T-cell (primary cell): ENCODE data around the gene APOC3. TPM values are rescaled to one million over a fixed set of nuclear protein-coding genes. Genes with fewer than 3 reads are reported as not detected.
"Not testable (repeated sequence)": the region's sequence is repeated elsewhere in the genome, so short reads cannot be mapped to it uniquely, and the experiment has no call there.

Experiments
- ATAC-seq, 4 experiments: fragments of 200-7000 bp in 3 of 4; fragments of 150-1000 bp in 1 of 4; cut with Tn5 transposase; replicated peaks in 1 of 4; 1 replicate in 3 of 4; 2 replicates in 1 of 4; pipeline ENCODE4 v1.10.0; 2021; ENCODE audit warnings: moderate library complexity in 3 of 4, mild to moderate bottlenecking in 2 of 4, moderate number of reproducible peaks in 1 of 4
- CTCF ChIA-PET, 2 donors: fragments of 300-600 bp; sonication (Branson Sonifier 250); formaldehyde crosslinking; loops; one replicate each; lab custom pipeline; 2022; ENCODE audit warnings: antibody characterized with exemption in 2 of 2; lab: Charles Lee
- POLR2A ChIA-PET, 2 donors: fragments of 300-600 bp; sonication (Branson Sonifier 250); formaldehyde crosslinking; loops; one replicate each; lab custom pipeline; 2022; ENCODE audit warnings: antibody characterized with exemption in 2 of 2; lab: Charles Lee
- DNase-seq, 35 experiments: peaks; one replicate each; pipeline versions ENCODE4 v3.0.0 to v3.0.0-alpha.2; 2013 to 2023
- H3K27ac ChIP-seq: one replicate; pipeline ENCODE4 v1.5.1; 2013; ENCODE audit warnings: low read length
- H3K27me3 ChIP-seq, 2 experiments: replicated peaks in 1 of 2; 1 replicate in 1 of 2; 2 replicates in 1 of 2; pipeline versions ENCODE4 v1.6.1 to v1.7.0; 2013; ENCODE audit warnings: low read length in 1 of 2, mixed read lengths in 1 of 2; ENCODE audit not compliant: control insufficient read depth in 2 of 2, insufficient read depth in 2 of 2; ENCODE audit errors: extremely low read depth in 1 of 2
- H3K36me3 ChIP-seq, 2 donors: 1 replicate in 1 of 2; 2 replicates in 1 of 2; pipeline versions ENCODE4 v1.6.1 to v1.7.0; 2013; ENCODE audit warnings: low read length in 1 of 2; ENCODE audit not compliant: control insufficient read depth in 2 of 2, insufficient read depth in 1 of 2; ENCODE audit errors: extremely low read depth in 1 of 2
- H3K4me1 ChIP-seq, 2 experiments: 1 replicate in 1 of 2; 2 replicates in 1 of 2; pipeline versions ENCODE4 v1.6.1 to v1.7.0; 2013; ENCODE audit warnings: low read length in 2 of 2, mixed read lengths in 1 of 2; ENCODE audit not compliant: insufficient read depth in 2 of 2, control insufficient read depth in 1 of 2; ENCODE audit errors: extremely low read depth in 1 of 2
- H3K4me3 ChIP-seq, 2 donors: 1 replicate in 1 of 2; 2 replicates in 1 of 2; pipeline versions ENCODE4 v1.5.1 to v1.7.0; 2013; ENCODE audit warnings: mild to moderate bottlenecking in 2 of 2, low read length in 1 of 2, moderate library complexity in 1 of 2; ENCODE audit not compliant: control insufficient read depth in 1 of 2; ENCODE audit errors: extremely low read depth in 1 of 2
- H3K9me3 ChIP-seq: 2 replicates; pipeline ENCODE4 v1.7.0; 2013
- H3K27ac Mint-ChIP-seq, 2 donors: one replicate each; pipeline ENCODE4 v1.8.0; 2020 to 2021; ENCODE audit warnings: mild to moderate bottlenecking in 2 of 2, mixed read lengths in 2 of 2
- H3K27me3 Mint-ChIP-seq, 2 donors: one replicate each; pipeline ENCODE4 v1.8.0; 2021 to 2022; ENCODE audit warnings: mixed read lengths in 2 of 2
- H3K36me3 Mint-ChIP-seq: one replicate; pipeline ENCODE4 v1.8.0; 2021; ENCODE audit warnings: mixed read lengths
- H3K4me1 Mint-ChIP-seq, 3 donors: one replicate each; pipeline ENCODE4 v1.8.0; 2020 to 2022; ENCODE audit warnings: mixed read lengths in 3 of 3, mild to moderate bottlenecking in 1 of 3
- H3K4me3 Mint-ChIP-seq, 3 donors: one replicate each; pipeline ENCODE4 v1.8.0; 2020 to 2022; ENCODE audit warnings: mild to moderate bottlenecking in 3 of 3, mixed read lengths in 3 of 3, moderate library complexity in 3 of 3
- H3K9me3 Mint-ChIP-seq, 3 donors: one replicate each; pipeline ENCODE4 v1.8.0; 2020 to 2022; ENCODE audit warnings: mixed read lengths in 3 of 3
- WGBS: methylation state at CpG from one replicate; pipeline ENCODE4 v1.1.5; 2013; ENCODE audit warnings: missing lambda C conversion rate; ENCODE audit not compliant: insufficient coverage; 5-methylcytosine and 5-hydroxymethylcytosine counted together
- total RNA-seq, 35 experiments: library from RNA in 6 of 35; stranded (reverse) in 6 of 35; fragments of 120-200 nt in 1 of 35; gene quantifications; one replicate each; pipeline versions ENCODE4 v1.2.1 to v1.2.4 and lab custom pipeline; 2013 to 2026

Gene APOC3
- total RNA-seq, 5 donors from 2014 or later (not counting 1 experiment from before 2014, with no cell fraction given): 3.3 to 4.1 (median 3.7) TPM; not detected in 2

DNA sequence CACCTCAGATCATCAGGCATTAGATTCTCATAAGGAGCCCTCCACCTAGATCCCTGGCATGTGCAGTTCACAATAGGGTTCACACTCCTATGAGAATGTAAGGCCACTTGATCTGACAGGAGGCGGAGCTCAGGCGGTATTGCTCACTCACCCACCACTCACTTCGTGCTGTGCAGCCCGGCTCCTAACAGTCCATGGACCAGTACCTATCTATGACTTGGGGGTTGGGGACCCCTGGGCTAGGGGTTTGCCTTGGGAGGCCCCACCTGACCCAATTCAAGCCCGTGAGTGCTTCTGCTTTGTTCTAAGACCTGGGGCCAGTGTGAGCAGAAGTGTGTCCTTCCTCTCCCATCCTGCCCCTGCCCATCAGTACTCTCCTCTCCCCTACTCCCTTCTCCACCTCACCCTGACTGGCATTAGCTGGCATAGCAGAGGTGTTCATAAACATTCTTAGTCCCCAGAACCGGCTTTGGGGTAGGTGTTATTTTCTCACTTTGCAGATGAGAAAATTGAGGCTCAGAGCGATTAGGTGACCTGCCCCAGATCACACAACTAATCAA, 2.2 kb downstream of the APOC3 start:
- 83% methylated on average over 2 of the region's 7 CpGs for WGBS
- H3K9me3 ChIP-seq: no peaks in the 10 kb centered on the region
- no peak for ATAC-seq
- no peaks in the 10 kb centered on the region for H3K36me3 Mint-ChIP-seq
- H3K4me1 Mint-ChIP-seq: peaks cover 14 to 18% (median 15%) of the 10 kb centered on the region in 3 donors
- no peak for DNase-seq
- no peak overlapping the region for H3K27ac Mint-ChIP-seq
- no peaks in the 10 kb centered on the region for H3K9me3 Mint-ChIP-seq
- H3K4me1 ChIP-seq: peaks cover 0 to 20% of the 10 kb centered on the region in 2 experiments
- no peaks in the 10 kb centered on the region for H3K27me3 Mint-ChIP-seq
- H3K4me3 Mint-ChIP-seq: no peak overlapping the region
- no peak overlapping the region for H3K27ac ChIP-seq
- no peaks in the 10 kb centered on the region for H3K36me3 ChIP-seq
- POLR2A ChIA-PET: no interaction called here
- peaks cover 0 to 14% of the 10 kb centered on the region in 2 experiments for H3K27me3 ChIP-seq
- no peak overlapping the region for H3K4me3 ChIP-seq
- CTCF ChIA-PET: no interaction called here

DNA sequence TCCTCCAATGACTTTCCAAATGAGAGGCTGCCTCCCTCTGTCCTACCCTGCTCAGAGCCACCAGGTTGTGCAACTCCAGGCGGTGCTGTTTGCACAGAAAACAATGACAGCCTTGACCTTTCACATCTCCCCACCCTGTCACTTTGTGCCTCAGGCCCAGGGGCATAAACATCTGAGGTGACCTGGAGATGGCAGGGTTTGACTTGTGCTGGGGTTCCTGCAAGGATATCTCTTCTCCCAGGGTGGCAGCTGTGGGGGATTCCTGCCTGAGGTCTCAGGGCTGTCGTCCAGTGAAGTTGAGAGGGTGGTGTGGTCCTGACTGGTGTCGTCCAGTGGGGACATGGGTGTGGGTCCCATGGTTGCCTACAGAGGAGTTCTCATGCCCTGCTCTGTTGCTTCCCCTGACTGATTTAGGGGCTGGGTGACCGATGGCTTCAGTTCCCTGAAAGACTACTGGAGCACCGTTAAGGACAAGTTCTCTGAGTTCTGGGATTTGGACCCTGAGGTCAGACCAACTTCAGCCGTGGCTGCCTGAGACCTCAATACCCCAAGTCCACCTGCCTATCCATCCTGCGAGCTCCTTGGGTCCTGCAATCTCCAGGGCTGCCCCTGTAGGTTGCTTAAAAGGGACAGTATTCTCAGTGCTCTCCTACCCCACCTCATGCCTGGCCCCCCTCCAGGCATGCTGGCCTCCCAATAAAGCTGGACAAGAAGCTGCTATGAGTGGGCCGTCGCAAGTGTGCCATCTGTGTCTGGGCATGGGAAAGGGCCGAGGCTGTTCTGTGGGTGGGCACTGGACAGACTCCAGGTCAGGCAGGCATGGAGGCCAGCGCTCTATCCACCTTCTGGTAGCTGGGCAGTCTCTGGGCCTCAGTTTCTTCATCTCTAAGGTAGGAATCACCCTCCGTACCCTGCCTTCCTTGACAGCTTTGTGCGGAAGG, 2.9 kb downstream of the APOC3 start:
- no peak overlapping the region for H3K4me3 ChIP-seq
- no peaks in the 10 kb centered on the region for H3K27me3 Mint-ChIP-seq
- H3K27ac ChIP-seq: no peak overlapping the region
- no peak overlapping the region for H3K27ac Mint-ChIP-seq
- H3K36me3 ChIP-seq: no peaks in the 10 kb centered on the region
- H3K27me3 ChIP-seq: peaks cover 0 to 11% of the 10 kb centered on the region in 2 experiments
- ATAC-seq (no peak), DNase-seq (no peak)
- peaks cover 0 to 20% of the 10 kb centered on the region in 2 experiments for H3K4me1 ChIP-seq
- no peaks in the 10 kb centered on the region for H3K9me3 ChIP-seq
- ChIA-PET CTCF (no interaction called here), POLR2A (no interaction called here)
- H3K4me3 Mint-ChIP-seq: no peak overlapping the region
- H3K4me1 Mint-ChIP-seq: peaks cover 14 to 18% (median 15%) of the 10 kb centered on the region in 3 donors
- 83% methylated on average over 8 of the region's 13 CpGs for WGBS
- H3K9me3 Mint-ChIP-seq: no peaks in the 10 kb centered on the region
- H3K36me3 Mint-ChIP-seq: no peaks in the 10 kb centered on the region

DNA sequence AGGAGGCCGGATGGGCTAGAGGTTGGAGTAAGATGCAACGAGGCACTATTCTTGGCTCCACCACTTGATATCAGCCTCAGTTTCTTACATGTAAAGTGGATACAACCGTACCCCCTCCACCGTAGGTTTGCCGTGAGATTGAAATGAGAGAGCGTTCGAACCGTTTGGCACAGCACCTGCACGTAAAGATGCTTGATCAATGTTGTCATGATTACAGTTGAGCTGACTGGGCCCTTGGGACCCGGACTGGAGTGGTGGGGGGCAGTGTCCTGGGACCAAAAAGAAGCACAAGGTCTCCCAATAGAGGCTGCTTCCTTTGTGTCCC, 3.7 kb downstream of the APOC3 start:
- no peak for DNase-seq
- H3K4me1 ChIP-seq: peaks cover 0 to 20% of the 10 kb centered on the region in 2 experiments
- Mint-ChIP-seq H3K4me3 (no peak overlapping the region), H3K9me3 (no peaks in the 10 kb centered on the region), H3K4me1 (peaks cover 14 to 18% (median 15%) of the 10 kb centered on the region in 3 donors), H3K36me3 (no peaks in the 10 kb centered on the region), H3K27me3 (no peaks in the 10 kb centered on the region), H3K27ac (no peak overlapping the region)
- H3K27me3 ChIP-seq: peaks cover 0 to 11% of the 10 kb centered on the region in 2 experiments
- no peaks in the 10 kb centered on the region for H3K36me3 ChIP-seq
- no peak overlapping the region for H3K4me3 ChIP-seq
- WGBS: 96% methylated on average over 7 of the region's 10 CpGs
- no peak for ATAC-seq
- H3K27ac ChIP-seq: no peak overlapping the region
- ChIA-PET POLR2A (no interaction called here), CTCF (no interaction called here)
- H3K9me3 ChIP-seq: no peaks in the 10 kb centered on the region

DNA sequence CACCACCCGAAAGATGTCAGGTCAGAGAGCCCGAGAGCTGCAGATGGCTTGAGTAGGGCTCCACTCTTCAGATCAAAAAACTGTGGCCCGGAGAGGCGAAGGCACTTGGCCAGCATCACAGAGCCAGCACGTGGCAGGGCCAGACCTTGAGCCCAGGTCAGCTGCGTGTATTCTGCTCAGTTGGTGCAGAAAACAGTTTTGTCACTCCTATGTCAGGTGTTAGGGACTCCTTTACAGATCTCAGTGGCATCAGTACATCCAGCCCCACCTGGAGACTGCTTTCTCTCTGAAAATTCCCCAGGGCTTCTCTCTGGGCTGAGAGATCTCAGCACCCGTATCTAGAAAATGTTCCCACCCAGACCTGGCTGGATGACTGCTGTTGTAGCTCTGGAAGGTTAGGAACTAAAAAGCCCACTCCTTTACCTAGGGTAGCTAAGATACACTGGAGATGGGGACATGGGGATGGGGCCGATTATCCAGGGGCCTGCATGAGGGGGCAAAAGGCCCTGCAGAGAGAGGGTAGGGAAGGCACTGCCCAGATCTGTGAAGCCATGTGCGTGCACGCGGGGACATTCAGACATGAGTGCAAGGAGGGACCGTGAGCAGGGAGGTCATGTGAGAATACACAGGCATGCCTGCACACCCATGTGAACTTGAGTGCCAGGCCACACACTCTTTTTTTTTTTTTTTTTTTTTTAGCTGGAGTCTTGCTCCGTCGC, 4.3 kb downstream of the APOC3 start:
- DNase-seq: no peak
- peak overlapping the region in 1 of 2 donors; percentile 39 for H3K27ac Mint-ChIP-seq

DNA sequence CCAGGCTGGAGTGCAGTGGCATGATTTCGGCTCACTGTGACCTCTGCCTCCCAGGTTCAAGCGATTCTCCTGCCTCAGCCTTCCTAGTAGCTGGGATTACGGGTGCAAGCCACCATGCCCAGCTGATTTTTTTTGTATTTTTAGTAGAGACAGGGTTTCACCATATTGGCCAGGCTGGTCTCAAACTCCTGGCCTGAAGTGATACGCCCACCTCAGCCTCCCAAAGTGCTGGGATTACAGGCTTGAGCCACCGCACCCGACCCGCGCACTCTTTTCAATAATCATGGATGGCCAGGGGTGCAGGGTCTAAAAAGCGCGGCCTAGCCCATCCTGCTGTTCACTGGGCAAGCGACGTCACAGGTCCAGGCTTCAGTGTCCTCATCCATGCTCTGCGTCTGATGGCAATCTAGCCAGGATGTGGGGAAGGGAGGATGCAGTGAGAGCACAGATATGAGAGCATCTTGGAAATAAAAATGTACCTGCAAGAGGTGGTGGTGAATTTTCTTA, 4.9 kb downstream of the APOC3 start:
- not testable (repeated sequence) for H3K27me3 Mint-ChIP-seq, H3K36me3 ChIP-seq, DNase-seq, H3K27ac ChIP-seq, H3K36me3 Mint-ChIP-seq, H3K27me3 ChIP-seq, H3K9me3 Mint-ChIP-seq, ATAC-seq, H3K9me3 ChIP-seq, H3K4me3 ChIP-seq
- POLR2A ChIA-PET: interaction anchor here (0.6 to 0.7 kb wide), 2 partner anchors 95 to 304 kb away, joined by 3 to 4 read pairs; no protein-coding TSS in a partner anchor
- peaks cover 0 to 20% of the 10 kb centered on the region in 2 experiments for H3K4me1 ChIP-seq
- Mint-ChIP-seq H3K27ac (peak overlapping the region in 1 of 2 donors; percentile 44), H3K4me3 (peak overlapping the region; percentile 55 to 83 (median 60)), H3K4me1 (peaks cover 14 to 18% (median 15%) of the 10 kb centered on the region in 3 donors)
- CTCF ChIA-PET: interaction anchor here in 1 of 2 donors (0.7 kb wide), 1 partner anchor 70 kb away, joined by 3 read pairs; no protein-coding TSS in a partner anchor
- 88% methylated on average over 13 of the region's 13 CpGs for WGBS

More for the DNA sequence above, 4.3 kb downstream of the APOC3 start:
- Histone ChIP-seq H3K27ac (no peak overlapping the region), H3K4me1 (peaks cover 0 to 20% of the 10 kb centered on the region in 2 experiments), H3K9me3 (no peaks in the 10 kb centered on the region), H3K36me3 (no peaks in the 10 kb centered on the region), H3K4me3 (no peak overlapping the region), H3K27me3 (peaks cover 0 to 11% of the 10 kb centered on the region in 2 experiments)
- ATAC-seq: no peak
- POLR2A ChIA-PET: interaction anchor here (0.6 to 0.7 kb wide), 2 partner anchors 96 to 305 kb away, joined by 3 to 4 read pairs; no protein-coding TSS in a partner anchor
- H3K27me3 Mint-ChIP-seq: no peaks in the 10 kb centered on the region
- CTCF ChIA-PET: interaction anchor here in 1 of 2 donors (0.7 kb wide), 1 partner anchor 69 kb away, joined by 3 read pairs; no protein-coding TSS in a partner anchor
- peaks cover 14 to 18% (median 15%) of the 10 kb centered on the region in 3 donors for H3K4me1 Mint-ChIP-seq
- 94% methylated on average over 11 of the region's 14 CpGs for WGBS
- no peaks in the 10 kb centered on the region for H3K9me3 Mint-ChIP-seq
- H3K4me3 Mint-ChIP-seq: peak overlapping the region in 2 of 3 donors; percentile 23 to 42
- H3K36me3 Mint-ChIP-seq: no peaks in the 10 kb centered on the region
